Measurements from ENCODE around the gene TSR3.

TSR3 gene

DNA sequence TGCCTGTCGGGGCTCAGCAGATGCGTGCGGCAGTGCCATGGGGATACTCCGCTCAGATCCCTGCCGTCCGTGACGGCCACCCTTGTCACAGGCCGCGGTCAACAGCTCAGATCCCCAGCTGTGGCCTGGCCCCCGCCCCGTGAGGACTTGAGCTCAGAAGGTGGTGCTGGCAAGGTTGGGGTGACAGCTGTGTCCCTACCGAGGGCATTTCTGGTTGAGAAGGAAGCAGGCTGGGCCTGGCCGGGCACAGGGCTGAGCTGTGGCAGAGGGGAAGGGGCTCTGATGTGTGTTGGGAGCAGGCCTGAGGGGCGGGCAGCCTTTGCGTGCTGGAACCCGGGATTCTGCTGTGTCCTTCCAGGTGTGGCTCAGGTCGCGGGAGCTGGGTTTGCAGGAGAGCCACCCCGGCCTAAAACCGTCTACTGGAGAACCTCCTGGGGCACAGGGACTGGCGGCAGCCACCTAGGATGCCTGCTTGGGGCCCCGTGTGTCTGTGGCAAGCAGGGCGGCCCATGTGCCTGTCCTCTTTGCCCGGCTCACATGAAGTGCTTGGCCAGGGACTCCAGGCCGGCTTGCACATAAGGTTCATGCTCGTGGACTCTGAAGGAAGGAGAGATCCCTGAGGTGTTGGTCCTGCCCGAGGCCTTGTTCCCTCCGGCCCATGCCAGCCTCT, 37.1 kb downstream of the TSR3 start:
- WGBS, result 98% methylated on average over 28 of the region's 28 CpGs
- H4K91ac ChIP-seq (ENCODE audit: low read length), result no peak overlapping the region
- H3K4me2 ChIP-seq (ENCODE audit: low read length, poor library complexity, severe bottlenecking), result no peak overlapping the region
- DNase-seq, result no peak
- no peak overlapping the region for H2BK5ac ChIP-seq (ENCODE audit: low read depth, low read length, poor library complexity, severe bottlenecking)
- no peak overlapping the region for H3K23ac ChIP-seq (ENCODE audit: low read length in 2 of 2)
- no peak overlapping the region for H2BK120ac ChIP-seq (ENCODE audit: low read depth, low read length)
- H3K9me3 ChIP-seq (ENCODE audit: control insufficient read depth, low read length), result no peaks in the 10 kb centered on the region
- H3K27me3 ChIP-seq (ENCODE audit: control insufficient read depth in 1 of 2, insufficient read depth in 1 of 2, low read length in 2 of 2), result no peaks in the 10 kb centered on the region
- no peak overlapping the region for H3K27ac ChIP-seq (ENCODE audit: low read length, poor library complexity, severe bottlenecking)
- no peak overlapping the region for H3K9ac ChIP-seq (ENCODE audit: low read length)
- no peak overlapping the region for H2BK15ac ChIP-seq (ENCODE audit: low read depth, poor library complexity, severe bottlenecking)
- H3K36me3 ChIP-seq (ENCODE audit: control insufficient read depth in 1 of 2, insufficient read depth in 2 of 2, low read depth in 1 of 2, low read length in 2 of 2), result peaks cover 61 to 76% of the 10 kb centered on the region in 2 experiments
- H3K18ac ChIP-seq (ENCODE audit: low read depth in 1 of 2, low read length in 2 of 2), result no peak overlapping the region
- H2AK5ac ChIP-seq (ENCODE audit: low read length, severe bottlenecking), result no peak overlapping the region
- no peak overlapping the region for H3K4ac ChIP-seq (ENCODE audit: low read depth in 1 of 2, low read length in 2 of 2)
- H3K4me1 ChIP-seq (ENCODE audit: control insufficient read depth, insufficient read depth, low read depth, low read length), result peaks cover 31% of the 10 kb centered on the region
- H2BK12ac ChIP-seq (ENCODE audit: low read length in 2 of 2), result no peak overlapping the region
- no peak overlapping the region for H2AFZ ChIP-seq (ENCODE audit: low read depth, low read length)
- peaks cover 23% of the 10 kb centered on the region for H3K79me1 ChIP-seq (replicated peaks; ENCODE audit: low read length, poor library complexity, severe bottlenecking)
- no peak overlapping the region for H4K8ac ChIP-seq (ENCODE audit: low read length)
- H3K4me3 ChIP-seq (ENCODE audit: insufficient read depth in 1 of 2, low read depth in 1 of 2, low read length in 2 of 2), result no peak overlapping the region
- no peak overlapping the region for H3K14ac ChIP-seq (ENCODE audit: low read length in 2 of 2)

DNA sequence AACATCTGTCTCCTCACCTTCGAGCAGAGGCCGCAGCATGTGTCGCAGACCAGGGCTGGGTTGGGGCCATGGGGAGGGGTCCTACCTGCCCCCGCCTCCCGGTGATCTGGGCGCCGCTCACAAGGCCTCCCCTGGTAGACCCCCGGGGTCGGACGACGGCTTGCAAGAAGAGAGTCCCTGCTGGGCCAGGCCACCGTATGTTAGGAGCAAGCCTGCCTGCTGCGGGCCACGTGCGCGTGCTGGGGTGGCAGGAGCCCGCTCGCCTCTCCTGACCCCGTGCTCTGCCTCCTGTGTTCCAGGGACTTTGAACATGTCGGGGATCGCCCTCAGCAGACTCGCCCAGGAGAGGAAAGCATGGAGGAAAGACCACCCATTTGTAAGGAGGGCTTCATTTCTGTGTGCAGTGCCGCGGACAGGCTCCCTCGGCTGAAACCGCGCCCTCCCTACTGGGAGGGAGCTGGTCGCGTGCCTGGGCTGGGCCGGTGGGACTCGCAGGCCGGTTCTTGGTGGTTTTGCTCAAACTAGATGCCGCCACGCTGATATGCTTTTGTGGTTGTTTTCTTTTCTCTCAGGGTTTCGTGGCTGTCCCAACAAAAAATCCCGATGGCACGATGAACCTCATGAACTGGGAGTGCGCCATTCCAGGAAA, 37.8 kb downstream of the TSR3 start:
- peaks cover 29% of the 10 kb centered on the region for H3K4me1 ChIP-seq (ENCODE audit: control insufficient read depth, insufficient read depth, low read depth, low read length)
- no peak overlapping the region for H3K27ac ChIP-seq (ENCODE audit: low read length, poor library complexity, severe bottlenecking)
- H3K18ac ChIP-seq (ENCODE audit: low read depth in 1 of 2, low read length in 2 of 2), result no peak overlapping the region
- no peak overlapping the region for H4K8ac ChIP-seq (ENCODE audit: low read length)
- no peak overlapping the region for H2BK5ac ChIP-seq (ENCODE audit: low read depth, low read length, poor library complexity, severe bottlenecking)
- H3K4me3 ChIP-seq (ENCODE audit: insufficient read depth in 1 of 2, low read depth in 1 of 2, low read length in 2 of 2), result no peak overlapping the region
- H3K14ac ChIP-seq (ENCODE audit: low read length in 2 of 2), result no peak overlapping the region
- H3K36me3 ChIP-seq (ENCODE audit: control insufficient read depth in 1 of 2, insufficient read depth in 2 of 2, low read depth in 1 of 2, low read length in 2 of 2), result peaks cover 54 to 69% of the 10 kb centered on the region in 2 experiments
- no peak overlapping the region for H2BK120ac ChIP-seq (ENCODE audit: low read depth, low read length)
- no peak overlapping the region for H3K4me2 ChIP-seq (ENCODE audit: low read length, poor library complexity, severe bottlenecking)
- H3K9ac ChIP-seq (ENCODE audit: low read length), result no peak overlapping the region
- no peak for DNase-seq
- H2BK12ac ChIP-seq (ENCODE audit: low read length in 2 of 2), result no peak overlapping the region
- WGBS, result 96% methylated on average over 38 of the region's 38 CpGs
- no peak overlapping the region for H2AK5ac ChIP-seq (ENCODE audit: low read length, severe bottlenecking)
- no peak overlapping the region for H3K23ac ChIP-seq (ENCODE audit: low read length in 2 of 2)
- H3K9me3 ChIP-seq (ENCODE audit: control insufficient read depth, low read length), result no peaks in the 10 kb centered on the region
- H3K79me1 ChIP-seq (replicated peaks; ENCODE audit: low read length, poor library complexity, severe bottlenecking), result peaks cover 17% of the 10 kb centered on the region
- no peaks in the 10 kb centered on the region for H3K27me3 ChIP-seq (ENCODE audit: control insufficient read depth in 1 of 2, insufficient read depth in 1 of 2, low read length in 2 of 2)
- no peak overlapping the region for H2BK15ac ChIP-seq (ENCODE audit: low read depth, poor library complexity, severe bottlenecking)
- H4K91ac ChIP-seq (ENCODE audit: low read length), result no peak overlapping the region
- H3K4ac ChIP-seq (ENCODE audit: low read depth in 1 of 2, low read length in 2 of 2), result no peak overlapping the region
- H2AFZ ChIP-seq (ENCODE audit: low read depth, low read length), result no peak overlapping the region

DNA sequence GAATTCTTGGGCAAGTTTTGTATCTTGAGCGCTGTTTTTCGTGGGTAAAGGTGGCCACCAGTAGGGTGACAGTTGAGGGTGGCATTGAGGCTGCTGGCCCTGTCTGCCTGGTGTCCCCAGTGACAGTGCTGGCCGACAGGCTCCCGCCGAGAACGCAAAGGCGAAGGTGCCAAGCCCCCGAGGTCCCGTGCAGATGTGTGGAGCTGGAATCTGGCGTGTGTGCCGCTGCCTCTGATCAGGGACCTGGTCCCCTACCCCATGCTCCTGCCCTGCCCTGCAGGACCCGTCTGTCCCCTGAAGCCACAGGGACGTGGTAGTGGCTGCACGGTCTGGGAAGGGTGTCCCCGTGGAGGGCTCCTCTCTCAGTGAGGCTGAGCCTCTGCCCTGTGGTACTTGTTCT, 38.8 kb downstream of the TSR3 start:
- Histone ChIP-seq H3K14ac (ENCODE audit: low read length in 2 of 2) (no peak overlapping the region), H3K27ac (ENCODE audit: low read length, poor library complexity, severe bottlenecking) (no peak overlapping the region), H2AFZ (ENCODE audit: low read depth, low read length) (no peak overlapping the region), H3K23ac (ENCODE audit: low read length in 2 of 2) (peak overlapping the region in 1 of 2 experiments; percentile 10), H3K4me3 (ENCODE audit: insufficient read depth in 1 of 2, low read depth in 1 of 2, low read length in 2 of 2) (peak overlapping the region in 1 of 2 experiments; percentile 92), H2BK120ac (ENCODE audit: low read depth, low read length) (no peak overlapping the region), H2BK12ac (ENCODE audit: low read length in 2 of 2) (no peak overlapping the region), H3K4ac (ENCODE audit: low read depth in 1 of 2, low read length in 2 of 2) (no peak overlapping the region), H3K9ac (ENCODE audit: low read length) (peak overlapping the region; percentile 92), H3K27me3 (ENCODE audit: control insufficient read depth in 1 of 2, insufficient read depth in 1 of 2, low read length in 2 of 2) (no peaks in the 10 kb centered on the region), H3K79me1 (replicated peaks; ENCODE audit: low read length, poor library complexity, severe bottlenecking) (peaks cover 12% of the 10 kb centered on the region), H3K9me3 (ENCODE audit: control insufficient read depth, low read length) (no peaks in the 10 kb centered on the region), H2BK5ac (ENCODE audit: low read depth, low read length, poor library complexity, severe bottlenecking) (no peak overlapping the region), H2BK15ac (ENCODE audit: low read depth, poor library complexity, severe bottlenecking) (no peak overlapping the region), H3K36me3 (ENCODE audit: control insufficient read depth in 1 of 2, insufficient read depth in 2 of 2, low read depth in 1 of 2, low read length in 2 of 2) (peaks cover 44 to 59% of the 10 kb centered on the region in 2 experiments), H2AK5ac (ENCODE audit: low read length, severe bottlenecking) (no peak overlapping the region), H3K4me1 (ENCODE audit: control insufficient read depth, insufficient read depth, low read depth, low read length) (peaks cover 29% of the 10 kb centered on the region), H3K18ac (ENCODE audit: low read depth in 1 of 2, low read length in 2 of 2) (no peak overlapping the region), H4K8ac (ENCODE audit: low read length) (no peak overlapping the region), H3K4me2 (ENCODE audit: low read length, poor library complexity, severe bottlenecking) (no peak overlapping the region), H4K91ac (ENCODE audit: low read length) (no peak overlapping the region)
- WGBS, result 97% methylated on average over 15 of the region's 15 CpGs
- no peak for DNase-seq

DNA sequence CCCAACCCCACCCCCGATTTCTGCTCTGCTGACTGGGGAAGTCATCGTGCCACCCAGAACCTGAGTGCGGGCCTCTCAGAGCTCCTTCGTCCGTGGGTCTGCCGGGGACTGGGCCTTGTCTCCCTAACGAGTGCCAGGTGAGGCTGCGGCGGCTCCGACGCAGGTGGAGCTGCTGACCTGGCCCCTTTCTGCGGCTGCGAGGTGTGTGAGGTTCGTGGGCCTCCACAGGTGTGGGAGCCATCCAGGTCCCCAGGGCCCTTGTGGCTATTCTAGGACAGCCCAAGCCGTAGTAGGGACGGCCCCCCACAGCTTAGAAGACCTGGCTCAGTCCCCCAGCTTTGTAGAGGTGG, 39.2 kb downstream of the TSR3 start:
- Histone ChIP-seq H3K36me3 (ENCODE audit: control insufficient read depth in 1 of 2, insufficient read depth in 2 of 2, low read depth in 1 of 2, low read length in 2 of 2) (peaks cover 40 to 55% of the 10 kb centered on the region in 2 experiments), H3K4me3 (ENCODE audit: insufficient read depth in 1 of 2, low read depth in 1 of 2, low read length in 2 of 2) (peak overlapping the region in 1 of 2 experiments; percentile 92), H2AK5ac (ENCODE audit: low read length, severe bottlenecking) (no peak overlapping the region), H3K79me1 (replicated peaks; ENCODE audit: low read length, poor library complexity, severe bottlenecking) (peaks cover 10% of the 10 kb centered on the region), H2BK12ac (ENCODE audit: low read length in 2 of 2) (no peak overlapping the region), H3K9ac (ENCODE audit: low read length) (peak overlapping the region; percentile 92), H4K91ac (ENCODE audit: low read length) (no peak overlapping the region), H2BK5ac (ENCODE audit: low read depth, low read length, poor library complexity, severe bottlenecking) (no peak overlapping the region), H3K14ac (ENCODE audit: low read length in 2 of 2) (no peak overlapping the region), H3K4me1 (ENCODE audit: control insufficient read depth, insufficient read depth, low read depth, low read length) (peaks cover 29% of the 10 kb centered on the region), H3K18ac (ENCODE audit: low read depth in 1 of 2, low read length in 2 of 2) (no peak overlapping the region), H2AFZ (ENCODE audit: low read depth, low read length) (no peak overlapping the region), H3K27ac (ENCODE audit: low read length, poor library complexity, severe bottlenecking) (no peak overlapping the region), H2BK120ac (ENCODE audit: low read depth, low read length) (no peak overlapping the region), H3K23ac (ENCODE audit: low read length in 2 of 2) (no peak overlapping the region), H3K4me2 (ENCODE audit: low read length, poor library complexity, severe bottlenecking) (no peak overlapping the region), H2BK15ac (ENCODE audit: low read depth, poor library complexity, severe bottlenecking) (no peak overlapping the region), H4K8ac (ENCODE audit: low read length) (no peak overlapping the region), H3K27me3 (ENCODE audit: control insufficient read depth in 1 of 2, insufficient read depth in 1 of 2, low read length in 2 of 2) (no peaks in the 10 kb centered on the region), H3K9me3 (ENCODE audit: control insufficient read depth, low read length) (no peaks in the 10 kb centered on the region), H3K4ac (ENCODE audit: low read depth in 1 of 2, low read length in 2 of 2) (no peak overlapping the region)
- WGBS, result 98% methylated on average over 16 of the region's 16 CpGs
- no peak for DNase-seq
